H9 (cell line): ENCODE data around the gene APCDD1. TPM values are rescaled to one million over a fixed set of nuclear protein-coding genes. Genes with fewer than 3 reads are reported as not detected.
A peak's percentile ranks its signal among the peaks of the same experiment; 100 is the strongest.

ENCODE experiments used
- DNase-seq: peaks from one replicate; pipeline ENCODE4 v3.0.0-alpha.2; 2017
- H2AFZ ChIP-seq: one replicate; pipeline ENCODE4 v1.6.1; 2013; ENCODE audit warnings: mild to moderate bottlenecking, low read length, control low read depth, moderate library complexity
- H2AK5ac ChIP-seq: 2 replicates; pipeline ENCODE4 v1.6.1; 2013; ENCODE audit warnings: low read length, control low read depth, mixed read lengths; ENCODE audit not compliant: insufficient read length
- H2BK120ac ChIP-seq: one replicate; pipeline ENCODE4 v1.6.1; 2013; ENCODE audit warnings: low read depth, mild to moderate bottlenecking, low read length, control low read depth, inconsistent platforms; ENCODE audit not compliant: poor library complexity, severe bottlenecking
- H2BK12ac ChIP-seq: 2 replicates; pipeline ENCODE4 v1.6.1; 2013; ENCODE audit warnings: low read length, control low read depth, mixed read lengths, low read depth; ENCODE audit not compliant: insufficient read length
- H2BK15ac ChIP-seq: 2 replicates; pipeline ENCODE4 v1.6.1; 2013; ENCODE audit warnings: low read depth, low read length, control low read depth
- H2BK20ac ChIP-seq: one replicate; pipeline ENCODE4 v1.6.1; 2013; ENCODE audit warnings: low read depth, mild to moderate bottlenecking, low read length, control low read depth, inconsistent platforms; ENCODE audit not compliant: poor library complexity, severe bottlenecking
- H2BK5ac ChIP-seq: 2 replicates; pipeline ENCODE4 v1.6.1; 2013; ENCODE audit warnings: low read length, control low read depth, mixed read lengths; ENCODE audit not compliant: insufficient read length
- H3K14ac ChIP-seq: 2 replicates; pipeline ENCODE4 v1.6.1; 2013; ENCODE audit warnings: low read length, control low read depth; ENCODE audit not compliant: insufficient read depth
- H3K18ac ChIP-seq: 2 replicates; pipeline ENCODE4 v1.6.1; 2013; ENCODE audit warnings: low read depth, mild to moderate bottlenecking, mixed read lengths, low read length, control low read depth; ENCODE audit not compliant: insufficient read length
- H3K23ac ChIP-seq: 2 replicates; pipeline ENCODE4 v1.6.1; 2013; ENCODE audit warnings: low read length, control low read depth, mixed read lengths, low read depth; ENCODE audit not compliant: insufficient read length
- H3K23me2 ChIP-seq: 2 replicates; pipeline ENCODE4 v1.6.1; 2013; ENCODE audit warnings: low read depth, mild to moderate bottlenecking, mixed read lengths, low read length, control low read depth; ENCODE audit not compliant: insufficient read length, poor library complexity, severe bottlenecking
- H3K27ac ChIP-seq: 2 replicates; pipeline ENCODE4 v1.5.1; 2013; ENCODE audit warnings: low read length, control low read depth, mixed read lengths, low read depth; ENCODE audit not compliant: insufficient read length
- H3K27me3 ChIP-seq: 2 replicates; pipeline ENCODE4 v1.6.1; 2013; ENCODE audit warnings: low read length, control low read depth, inconsistent platforms; ENCODE audit not compliant: insufficient read depth
- H3K4ac ChIP-seq: 2 replicates; pipeline ENCODE4 v1.6.1; 2013; ENCODE audit warnings: low read depth, mild to moderate bottlenecking, control low read depth, inconsistent platforms, low read length, moderate library complexity
- H3K4me1 ChIP-seq: 2 replicates; pipeline ENCODE4 v1.6.1; 2013; ENCODE audit warnings: low read length, control low read depth, inconsistent platforms; ENCODE audit not compliant: insufficient read depth
- H3K4me2 ChIP-seq: 2 replicates; pipeline ENCODE4 v1.6.1; 2013; ENCODE audit warnings: low read length, control low read depth, mixed read lengths; ENCODE audit not compliant: insufficient read length, insufficient read depth
- H3K56ac ChIP-seq: 2 replicates; pipeline ENCODE4 v1.6.1; 2013; ENCODE audit warnings: low read depth, mild to moderate bottlenecking, mixed read lengths, low read length, control low read depth; ENCODE audit not compliant: insufficient read length
- H3K79me1 ChIP-seq: 2 replicates; pipeline ENCODE4 v1.6.1; 2013; ENCODE audit warnings: low read depth, mild to moderate bottlenecking, moderate library complexity, low read length, control low read depth, inconsistent platforms; ENCODE audit not compliant: insufficient read depth, poor library complexity, severe bottlenecking
- H3K79me2 ChIP-seq: 2 replicates; pipeline ENCODE4 v1.6.1; 2013; ENCODE audit warnings: low read length, control low read depth, inconsistent platforms; ENCODE audit not compliant: insufficient read depth
- H3K9ac ChIP-seq: 2 replicates; pipeline ENCODE4 v1.6.1; 2013; ENCODE audit warnings: low read length, control low read depth, mixed read lengths; ENCODE audit not compliant: insufficient read length; ENCODE audit errors: extremely low read depth
- H3K9me3 ChIP-seq: one replicate; pipeline ENCODE4 v1.6.1; 2013; ENCODE audit warnings: low read depth, low read length, inconsistent platforms; ENCODE audit not compliant: control insufficient read depth
- H3T11ph ChIP-seq: one replicate; pipeline ENCODE4 v1.6.1; 2013; ENCODE audit warnings: mild to moderate bottlenecking, low read length, control low read depth, inconsistent platforms
- H4K20me1 ChIP-seq: one replicate; pipeline ENCODE4 v1.6.1; 2013; ENCODE audit not compliant: control insufficient read depth, insufficient read length, insufficient read depth
- H4K5ac ChIP-seq: 2 replicates; pipeline ENCODE4 v1.6.1; 2013; ENCODE audit warnings: low read depth, mild to moderate bottlenecking, mixed read lengths, low read length, control low read depth; ENCODE audit not compliant: insufficient read length
- H4K8ac ChIP-seq: replicated peaks from 2 replicates; pipeline ENCODE4 v1.6.1; 2013; ENCODE audit warnings: low read length, control low read depth, mixed read lengths, low read depth; ENCODE audit not compliant: insufficient read length
- H4K91ac ChIP-seq: 2 replicates; pipeline ENCODE4 v1.6.1; 2013; ENCODE audit warnings: low read depth, mild to moderate bottlenecking, moderate library complexity, mixed read lengths, low read length, control low read depth; ENCODE audit not compliant: insufficient read length
- H3K27ac Mint-ChIP-seq, 3 experiments: 2 replicates in 2 of 3; 3 replicates in 1 of 3; pipeline ENCODE4 v1.8.0; 2020 to 2021; ENCODE audit warnings: mixed read lengths in 3 of 3, mild to moderate bottlenecking in 1 of 3, moderate library complexity in 1 of 3
- H3K27me3 Mint-ChIP-seq: 2 replicates; pipeline ENCODE4 v1.8.0; 2021; ENCODE audit warnings: low read depth, mild to moderate bottlenecking, moderate library complexity, mixed read lengths
- H3K36me3 Mint-ChIP-seq, 3 experiments: 2 replicates in 2 of 3; 3 replicates in 1 of 3; pipeline ENCODE4 v1.8.0; 2020 to 2021; ENCODE audit warnings: low read depth in 3 of 3, mixed read lengths in 3 of 3; ENCODE audit not compliant: insufficient read depth in 1 of 3
- H3K4me1 Mint-ChIP-seq, 2 experiments: 2 replicates each; pipeline ENCODE4 v1.8.0; 2020; ENCODE audit warnings: mixed read lengths in 2 of 2
- H3K4me3 Mint-ChIP-seq, 2 experiments: 2 replicates in 1 of 2; 3 replicates in 1 of 2; pipeline ENCODE4 v1.8.0; 2020 to 2021; ENCODE audit warnings: mild to moderate bottlenecking in 2 of 2, mixed read lengths in 2 of 2, moderate library complexity in 1 of 2
- H3K9me3 Mint-ChIP-seq, 2 experiments: 2 replicates in 1 of 2; 3 replicates in 1 of 2; pipeline ENCODE4 v1.8.0; 2020; ENCODE audit warnings: mild to moderate bottlenecking in 2 of 2, mixed read lengths in 2 of 2, moderate library complexity in 1 of 2
- CTCF ChIP-seq: fragments of 200-600 bp; sonication (generic); conservative IDR thresholded peaks from 3 replicates; pipeline ENCODE4 v1.8.0; 2021; ENCODE audit warnings: antibody characterized with exemption, mild to moderate bottlenecking
- WGBS: extraction: QIAGEN DNeasy Blood & Tissue Kit; methylation state at CpG from one replicate; pipeline ENCODE4 v1.1.7; 2013; ENCODE audit warnings: missing lambda C conversion rate, low lambda C conversion rate, mixed read lengths; ENCODE audit not compliant: insufficient read length; ENCODE audit errors: extremely low coverage; 5-methylcytosine and 5-hydroxymethylcytosine counted together
- long read RNA-seq: library from polyadenylated mRNA; unstranded; transcript quantifications from one replicate; pipeline ENCODE4 v2.0.0, GENCODE V29; 2020
- total RNA-seq: library from RNA; stranded (reverse); gene quantifications from 2 replicates; pipeline ENCODE4 v1.2.1, GENCODE V29; 2021

Gene APCDD1
- total RNA-seq: 1.2 and 1.8 TPM in 2 replicates
- long read RNA-seq: 0 reads

- peaks cover 67% of the 10 kb centered on the region for H3K27me3 Mint-ChIP-seq
- H3K4me3 Mint-ChIP-seq: peak within 1 kb of the TSS; percentile 70 to 88
- no peak within 1 kb of the TSS for H4K8ac ChIP-seq
- peak; percentile 85 for DNase-seq
- peak within 1 kb of the TSS in 2 of 3 experiments; percentile 26 to 85; a peak in 2 of 7 replicates for H3K27ac Mint-ChIP-seq
- no peaks in the 10 kb centered on the region for H3K79me2 ChIP-seq
- H3K36me3 Mint-ChIP-seq: peaks cover 0 to 2% (median 0%) of the 10 kb centered on the region in 3 experiments; a peak in 2 of 7 replicates
- no peak within 1 kb of the TSS for H2AFZ ChIP-seq
- no peak within 1 kb of the TSS for H3K56ac ChIP-seq
- peak within 1 kb of the TSS; percentile 86 for H3K14ac ChIP-seq
- H3K9ac ChIP-seq: peak within 1 kb of the TSS; percentile 24
- H3K27ac ChIP-seq: no peak within 1 kb of the TSS
- no peak within 1 kb of the TSS for H4K91ac ChIP-seq
- no peak within 1 kb of the TSS for H2BK5ac ChIP-seq
- H3K4me1 Mint-ChIP-seq: peaks cover 12 to 25% of the 10 kb centered on the region in 2 experiments
- no peak within 1 kb of the TSS for H2AK5ac ChIP-seq
- H4K5ac ChIP-seq: no peak within 1 kb of the TSS
- H3K4me1 ChIP-seq: peaks cover 4% of the 10 kb centered on the region; the same call in 1 of the 2 replicates
- peak; percentile 6; the same call in 1 of the 3 replicates for TF ChIP-seq CTCF
- H4K20me1 ChIP-seq: no peaks in the 10 kb centered on the region
- peak within 1 kb of the TSS; percentile 50 for H3K4me2 ChIP-seq
- H3K23me2 ChIP-seq: peaks cover 8% of the 10 kb centered on the region
- H3K4ac ChIP-seq: no peak within 1 kb of the TSS
- no peak within 1 kb of the TSS for H2BK15ac ChIP-seq
- no peaks in the 10 kb centered on the region; a peak in 1 of 5 replicates for H3K9me3 Mint-ChIP-seq
- H2BK12ac ChIP-seq: no peak within 1 kb of the TSS
- H2BK20ac ChIP-seq: no peak within 1 kb of the TSS
- H3K27me3 ChIP-seq: peaks cover 15% of the 10 kb centered on the region; the same call in 1 of the 2 replicates
- WGBS: no CpG with 5 or more reads among the region's 64 CpGs
- H2BK120ac ChIP-seq: no peak within 1 kb of the TSS
- H3K18ac ChIP-seq: no peak within 1 kb of the TSS
- H3K9me3 ChIP-seq: no peaks in the 10 kb centered on the region
- no peaks in the 10 kb centered on the region for H3K79me1 ChIP-seq
- H3K23ac ChIP-seq: no peak within 1 kb of the TSS
- no peak within 1 kb of the TSS for H3T11ph ChIP-seq
Observed at GRCh38 chr18:10453806-10454680, at the start of gene APCDD1. Gene APCDD1, plus strand, starts transcription at chr18:10454635. Its CDS starts 347 bp downstream, at chr18:10454982.
